ENCODE results near the gene PIMREG. TPM values are rescaled to one million over a fixed set of nuclear protein-coding genes. Genes with fewer than 3 reads are reported as not detected.

Gene PIMREG
- total RNA-seq, 1 donor from 2014 or later: 9.1 TPM

DNA sequence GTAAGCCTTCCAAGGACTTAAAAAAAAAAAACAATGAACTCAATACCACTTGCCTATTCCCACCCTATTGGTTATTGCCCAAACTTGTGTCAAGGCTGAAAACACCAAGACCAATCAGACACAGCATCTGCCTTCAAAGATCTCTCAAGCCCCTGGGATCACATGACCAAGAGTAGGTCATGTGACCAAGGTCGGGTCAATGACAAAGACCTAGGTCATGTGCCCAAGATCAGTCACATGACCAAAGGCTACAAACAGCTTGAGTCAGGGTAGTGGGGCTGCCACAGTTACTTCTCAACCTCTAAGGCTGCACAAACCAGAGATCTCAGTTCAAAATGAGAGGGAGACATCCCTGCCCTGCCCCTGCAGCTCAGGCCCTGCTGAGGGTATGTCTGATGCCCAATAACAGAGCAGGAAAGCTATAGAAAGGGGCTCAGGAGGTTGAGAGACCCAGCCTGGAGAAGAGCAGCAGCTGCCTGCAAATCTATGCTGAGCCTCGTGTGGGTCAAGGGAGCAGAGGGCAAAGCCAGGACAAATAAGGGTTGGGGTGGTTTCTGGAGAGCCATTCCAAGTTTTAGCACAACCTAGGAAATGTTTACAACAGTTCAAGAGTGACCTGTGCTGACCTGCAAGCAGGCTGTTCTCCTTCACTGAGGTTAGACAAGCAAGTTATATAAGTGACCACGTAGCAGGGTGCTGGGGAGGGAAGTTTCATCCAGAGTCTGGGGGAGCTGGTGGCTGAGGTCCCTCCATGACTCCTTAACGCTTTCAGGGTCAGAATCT lies 48.8 kb downstream of the PIMREG start:
- Mint-ChIP-seq H3K36me3 (ENCODE audit: low read depth, unreplicated experiment) (peaks cover 2% of the 10 kb centered on the region), H3K4me3 (ENCODE audit: unreplicated experiment) (no peak overlapping the region), H3K27me3 (ENCODE audit: unreplicated experiment) (no peaks in the 10 kb centered on the region), H3K27ac (ENCODE audit: unreplicated experiment) (no peak overlapping the region), H3K9me3 (ENCODE audit: unreplicated experiment) (no peaks in the 10 kb centered on the region), H3K4me1 (ENCODE audit: unreplicated experiment) (peaks cover 41% of the 10 kb centered on the region)
- TF ChIP-seq, protein P1, sequence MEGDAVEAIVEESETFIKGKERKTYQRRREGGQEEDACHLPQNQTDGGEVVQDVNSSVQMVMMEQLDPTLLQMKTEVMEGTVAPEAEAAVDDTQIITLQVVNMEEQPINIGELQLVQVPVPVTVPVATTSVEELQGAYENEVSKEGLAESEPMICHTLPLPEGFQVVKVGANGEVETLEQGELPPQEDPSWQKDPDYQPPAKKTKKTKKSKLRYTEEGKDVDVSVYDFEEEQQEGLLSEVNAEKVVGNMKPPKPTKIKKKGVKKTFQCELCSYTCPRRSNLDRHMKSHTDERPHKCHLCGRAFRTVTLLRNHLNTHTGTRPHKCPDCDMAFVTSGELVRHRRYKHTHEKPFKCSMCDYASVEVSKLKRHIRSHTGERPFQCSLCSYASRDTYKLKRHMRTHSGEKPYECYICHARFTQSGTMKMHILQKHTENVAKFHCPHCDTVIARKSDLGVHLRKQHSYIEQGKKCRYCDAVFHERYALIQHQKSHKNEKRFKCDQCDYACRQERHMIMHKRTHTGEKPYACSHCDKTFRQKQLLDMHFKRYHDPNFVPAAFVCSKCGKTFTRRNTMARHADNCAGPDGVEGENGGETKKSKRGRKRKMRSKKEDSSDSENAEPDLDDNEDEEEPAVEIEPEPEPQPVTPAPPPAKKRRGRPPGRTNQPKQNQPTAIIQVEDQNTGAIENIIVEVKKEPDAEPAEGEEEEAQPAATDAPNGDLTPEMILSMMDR (IDR thresholded peaks at IDR 0.05; ENCODE audit: unreplicated experiment): no peak
- DNase-seq (ENCODE audit: low spot score): no peak

DNA sequence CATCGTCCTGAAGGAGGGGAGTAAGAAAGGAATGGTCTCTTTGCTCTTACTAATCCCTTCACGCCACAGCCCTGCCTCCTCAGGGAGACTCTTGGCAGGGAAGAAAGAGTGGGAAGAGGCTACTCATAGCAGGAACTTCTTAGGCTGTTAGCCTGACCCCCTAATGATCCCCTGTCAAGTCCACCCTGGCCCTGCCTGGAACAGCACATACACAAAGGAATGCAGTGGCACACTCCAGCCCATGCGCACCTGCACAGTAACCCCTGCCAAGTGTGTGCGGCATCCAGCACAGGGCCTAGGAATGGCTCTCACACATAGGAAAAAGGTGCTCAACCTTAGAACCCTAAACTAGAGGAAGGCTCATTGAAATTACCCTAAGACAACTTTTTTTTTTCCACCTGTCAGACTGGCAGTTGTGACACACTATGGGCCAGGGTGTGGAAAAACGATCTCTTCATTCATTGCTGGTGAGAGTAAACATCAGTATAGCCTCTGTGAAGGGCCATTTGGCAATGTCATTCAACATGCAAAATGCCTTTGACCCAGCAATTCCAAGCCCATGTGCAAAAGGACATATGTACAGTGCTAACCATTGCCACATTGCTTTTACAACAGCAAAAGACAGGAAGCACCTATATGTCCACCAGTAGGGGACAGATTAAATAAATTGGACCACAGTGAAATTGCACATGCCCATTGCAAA lies 50.1 kb downstream of the PIMREG start:
- Mint-ChIP-seq H3K4me1 (ENCODE audit: unreplicated experiment) (peaks cover 45% of the 10 kb centered on the region), H3K9me3 (ENCODE audit: unreplicated experiment) (no peaks in the 10 kb centered on the region), H3K27ac (ENCODE audit: unreplicated experiment) (no peak overlapping the region), H3K27me3 (ENCODE audit: unreplicated experiment) (no peaks in the 10 kb centered on the region), H3K4me3 (ENCODE audit: unreplicated experiment) (no peak overlapping the region), H3K36me3 (ENCODE audit: low read depth, unreplicated experiment) (no peaks in the 10 kb centered on the region)
- TF ChIP-seq, protein P1 (IDR thresholded peaks at IDR 0.05; ENCODE audit: unreplicated experiment): no peak
- no peak for DNase-seq (ENCODE audit: low spot score)

DNA sequence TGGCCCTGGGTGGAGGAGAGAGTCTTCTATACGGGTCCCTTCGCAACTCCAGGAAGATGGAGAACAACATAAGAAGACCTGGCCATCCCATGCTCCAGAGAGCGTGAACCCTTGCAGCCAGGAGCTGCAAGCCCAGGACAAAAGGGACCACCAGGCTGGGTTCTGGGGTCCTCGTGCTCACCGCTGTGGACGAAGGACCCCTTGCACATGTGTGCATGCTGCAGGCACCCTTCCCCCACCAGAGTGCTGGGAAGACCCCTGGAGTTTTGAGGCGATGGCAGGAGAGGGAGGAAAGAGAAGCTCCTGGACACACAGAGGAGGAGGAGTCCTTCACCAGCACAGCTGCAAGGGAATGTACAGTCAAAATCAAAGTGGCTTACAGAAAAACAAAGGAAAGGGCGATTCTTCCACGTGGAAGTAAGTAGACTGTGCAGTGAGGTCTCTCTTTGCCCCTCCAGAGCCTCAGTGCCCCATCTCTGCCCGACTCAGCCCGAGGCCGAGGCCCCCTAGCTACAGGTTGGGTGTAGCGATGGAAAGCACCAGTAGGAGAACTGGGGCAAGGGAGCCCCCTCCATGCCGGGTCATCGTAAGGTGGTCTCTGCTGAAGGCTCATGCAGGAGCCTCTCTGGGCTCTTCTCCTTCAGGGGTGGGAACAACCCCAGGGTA lies 51.3 kb downstream of the PIMREG start:
- Mint-ChIP-seq H3K4me1 (ENCODE audit: unreplicated experiment) (peaks cover 45% of the 10 kb centered on the region), H3K36me3 (ENCODE audit: low read depth, unreplicated experiment) (no peaks in the 10 kb centered on the region), H3K27me3 (ENCODE audit: unreplicated experiment) (no peaks in the 10 kb centered on the region), H3K4me3 (ENCODE audit: unreplicated experiment) (no peak overlapping the region), H3K9me3 (ENCODE audit: unreplicated experiment) (no peaks in the 10 kb centered on the region), H3K27ac (ENCODE audit: unreplicated experiment) (peak overlapping the region; percentile 78)
- TF ChIP-seq, protein P1 (IDR thresholded peaks at IDR 0.05; ENCODE audit: unreplicated experiment): no peak
- no peak for DNase-seq (ENCODE audit: low spot score)

DNA sequence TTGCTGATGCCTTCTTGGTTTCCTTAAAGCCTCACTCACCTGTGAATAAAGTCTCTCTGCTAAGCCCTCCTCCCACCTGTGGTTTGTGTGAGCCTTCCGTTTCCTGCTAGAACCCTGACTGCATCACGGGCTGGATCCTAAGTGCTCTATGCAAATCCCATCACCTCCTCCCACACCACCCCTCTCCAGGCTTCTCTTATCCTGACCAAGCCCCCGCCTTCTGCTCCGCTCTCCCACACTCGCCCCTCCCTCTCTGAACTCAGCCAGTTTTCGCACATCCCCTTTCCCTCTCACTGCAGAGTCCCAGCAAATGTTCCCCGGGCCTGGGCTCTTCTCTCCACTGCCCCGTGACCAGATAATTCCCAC lies 51.8 kb downstream of the PIMREG start:
- no peaks in the 10 kb centered on the region for H3K36me3 Mint-ChIP-seq (ENCODE audit: low read depth, unreplicated experiment)
- H3K9me3 Mint-ChIP-seq (ENCODE audit: unreplicated experiment): no peaks in the 10 kb centered on the region
- H3K4me1 Mint-ChIP-seq (ENCODE audit: unreplicated experiment): peaks cover 45% of the 10 kb centered on the region
- TF ChIP-seq, protein P1 (IDR thresholded peaks at IDR 0.05; ENCODE audit: unreplicated experiment): no peak
- peak; percentile 61 for DNase-seq (ENCODE audit: low spot score)
- peak overlapping the region; percentile 47 for H3K4me3 Mint-ChIP-seq (ENCODE audit: unreplicated experiment)
- no peaks in the 10 kb centered on the region for H3K27me3 Mint-ChIP-seq (ENCODE audit: unreplicated experiment)
- peak overlapping the region; percentile 78 for H3K27ac Mint-ChIP-seq (ENCODE audit: unreplicated experiment)

Measured in endothelial cell (in vitro differentiated cells).